HG02763 (cell line): ENCODE results near the gene PTGFR.

Source experiments
- ATAC-seq: cut with Tn5 transposase; IDR thresholded peaks from one replicate; pipeline ENCODE4 v1.9.1; 2021; ENCODE audit warnings: mild to moderate bottlenecking, moderate library complexity; ENCODE audit not compliant: unreplicated experiment

Gene PTGFR

GRCh38 chr1:78520216-78520615 lies 29.4 kb downstream of the PTGFR start:
- no peak for ATAC-seq

- no peak for ATAC-seq
Measured at GRCh38 chr1:78520843-78521242, 30.1 kb downstream of the PTGFR start.

GRCh38 chr1:78522136-78522535 lies 31.4 kb downstream of the PTGFR start:
- ATAC-seq: no peak

- no peak for ATAC-seq
Measured at GRCh38 chr1:78526496-78526895, 35.7 kb downstream of the PTGFR start.

GRCh38 chr1:78527706-78528105 lies 36.9 kb downstream of the PTGFR start:
- no peak for ATAC-seq

GRCh38 chr1:78533527-78533926 lies 42.8 kb downstream of the PTGFR start:
- ATAC-seq: no peak

- no peak for ATAC-seq
Measured at GRCh38 chr1:78535286-78535685, 44.5 kb downstream of the PTGFR start.

- ATAC-seq: no peak
Measured at GRCh38 chr1:78536427-78536826, 45.7 kb downstream of the PTGFR start.

- no peak for ATAC-seq
Measured at GRCh38 chr1:78540048-78540447, 49.3 kb downstream of the PTGFR start.

GRCh38 chr1:78541479-78541878 lies 50.7 kb downstream of the PTGFR start:
- ATAC-seq: no peak

- ATAC-seq: no peak
Measured at GRCh38 chr1:78543941-78544643, 53.3 kb downstream of the PTGFR start.

- no peak for ATAC-seq
Measured at GRCh38 chr1:78547081-78547480, 56.3 kb downstream of the PTGFR start.

GRCh38 chr1:78549331-78549730 lies 58.6 kb downstream of the PTGFR start:
- ATAC-seq: no peak

- no peak for ATAC-seq
Measured at GRCh38 chr1:78549891-78550290, 59.1 kb downstream of the PTGFR start.

- no peak for ATAC-seq
Measured at GRCh38 chr1:78553859-78554258, 63.1 kb downstream of the PTGFR start.

- ATAC-seq: no peak
Measured at GRCh38 chr1:78554840-78555239, 64.1 kb downstream of the PTGFR start.

GRCh38 chr1:78559680-78560079 lies 68.9 kb downstream of the PTGFR start:
- no peak for ATAC-seq

- no peak for ATAC-seq
Measured at GRCh38 chr1:78560811-78561210, 70.0 kb downstream of the PTGFR start.

- ATAC-seq: no peak
Measured at GRCh38 chr1:78561856-78562255, 71.1 kb downstream of the PTGFR start.

GRCh38 chr1:78565393-78565792 lies 74.6 kb downstream of the PTGFR start:
- ATAC-seq: no peak

- no peak for ATAC-seq
Measured at GRCh38 chr1:78570539-78570938, 79.8 kb downstream of the PTGFR start.

- ATAC-seq: no peak
Measured at GRCh38 chr1:78577257-78578100, 86.7 kb downstream of the PTGFR start.
